GM21786 (cell line): ENCODE measurements around the gene KCNJ4.
"Not testable (repeated sequence)": the region's sequence is repeated elsewhere in the genome, so short reads cannot be mapped to it uniquely, and the experiment has no call there.

Experiments
- ATAC-seq: cut with Tn5 transposase; IDR thresholded peaks from one replicate; pipeline ENCODE4 v1.9.1; 2021; ENCODE audit not compliant: unreplicated experiment

The KCNJ4 gene

GRCh38 chr22:38388506-38389427, 66.2 kb downstream of the KCNJ4 start:
- ATAC-seq, result not testable (repeated sequence)

GRCh38 chr22:38386918-38387317, 68.1 kb downstream of the KCNJ4 start:
- ATAC-seq, result not testable (repeated sequence)

- ATAC-seq, result no peak
These were observed 71.6 kb downstream of the KCNJ4 start for GRCh38 chr22:38383417-38383816.

- ATAC-seq, result not testable (repeated sequence)
These were observed 73.6 kb downstream of the KCNJ4 start for GRCh38 chr22:38381371-38381770.
